ENCODE measurements around the gene DDX10. TPM values are rescaled to one million over a fixed set of nuclear protein-coding genes. Genes with fewer than 3 reads are reported as not detected.
A peak's percentile ranks its signal among the peaks of the same experiment; 100 is the strongest.

Gene DDX10
- total RNA-seq, 1 experiment from 2014 or later, result 78.3 TPM

DNA sequence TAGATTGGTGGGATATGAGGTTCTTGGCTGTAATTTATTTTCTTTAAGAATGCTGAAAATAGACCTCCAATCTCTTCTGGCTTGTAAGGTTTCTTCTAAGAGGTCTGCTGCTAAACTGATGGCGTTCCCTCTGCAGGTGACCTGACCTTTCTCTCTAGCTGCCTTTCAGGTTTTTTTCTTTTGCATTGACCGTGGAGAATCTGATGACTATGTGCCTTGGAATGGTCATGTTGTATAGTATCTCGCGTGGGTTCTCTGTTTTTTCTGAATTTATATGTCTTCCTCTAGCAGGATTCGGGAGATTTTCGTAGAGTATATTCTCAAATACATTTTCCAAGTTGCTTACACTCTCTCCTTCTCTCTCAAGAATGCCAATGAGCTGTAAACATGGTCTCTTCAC, 122.2 kb downstream of the DDX10 start:
- no peaks in the 10 kb centered on the region for H3K36me3 ChIP-seq (ENCODE audit: control insufficient read depth, insufficient read depth, low read length)
- no peak for DNase-seq
- ChIA-PET CTCF (interaction anchor here (2.0 kb wide), 1 partner anchor 84 kb away, joined by 15 read pairs; no protein-coding TSS in a partner anchor), POLR2A (no interaction called here)
- H3K4me3 ChIP-seq (ENCODE audit: low read depth, low read length), result no peak overlapping the region
- H3K4me3 Mint-ChIP-seq (ENCODE audit: unreplicated experiment), result no peak overlapping the region
- no peaks in the 10 kb centered on the region for H3K36me3 Mint-ChIP-seq (ENCODE audit: insufficient read depth, unreplicated experiment)
- H3K4me1 Mint-ChIP-seq (ENCODE audit: low read depth, unreplicated experiment), result peaks cover 12% of the 10 kb centered on the region
- H3K4me1 ChIP-seq, result peaks cover 10% of the 10 kb centered on the region
- no peaks in the 10 kb centered on the region for H3K9me3 ChIP-seq
- intact Hi-C loops (cut with micrococcal nuclease; ENCODE audit: unreplicated experiment), result loop anchor here (5.0 kb wide), 1 partner anchor 90 kb away; no protein-coding TSS in a partner anchor
- H3K27me3 Mint-ChIP-seq (ENCODE audit: insufficient read depth, unreplicated experiment), result no peaks in the 10 kb centered on the region
- no peaks in the 10 kb centered on the region for H3K27me3 ChIP-seq (replicated peaks; ENCODE audit: control insufficient read depth, insufficient read depth, low read length)
- H3K27ac Mint-ChIP-seq (ENCODE audit: unreplicated experiment), result no peak overlapping the region
- BruUV-seq (replicated peaks), result no TSS peak
- no peaks in the 10 kb centered on the region for H3K9me3 Mint-ChIP-seq (ENCODE audit: unreplicated experiment)
- TF ChIP-seq, protein P1, sequence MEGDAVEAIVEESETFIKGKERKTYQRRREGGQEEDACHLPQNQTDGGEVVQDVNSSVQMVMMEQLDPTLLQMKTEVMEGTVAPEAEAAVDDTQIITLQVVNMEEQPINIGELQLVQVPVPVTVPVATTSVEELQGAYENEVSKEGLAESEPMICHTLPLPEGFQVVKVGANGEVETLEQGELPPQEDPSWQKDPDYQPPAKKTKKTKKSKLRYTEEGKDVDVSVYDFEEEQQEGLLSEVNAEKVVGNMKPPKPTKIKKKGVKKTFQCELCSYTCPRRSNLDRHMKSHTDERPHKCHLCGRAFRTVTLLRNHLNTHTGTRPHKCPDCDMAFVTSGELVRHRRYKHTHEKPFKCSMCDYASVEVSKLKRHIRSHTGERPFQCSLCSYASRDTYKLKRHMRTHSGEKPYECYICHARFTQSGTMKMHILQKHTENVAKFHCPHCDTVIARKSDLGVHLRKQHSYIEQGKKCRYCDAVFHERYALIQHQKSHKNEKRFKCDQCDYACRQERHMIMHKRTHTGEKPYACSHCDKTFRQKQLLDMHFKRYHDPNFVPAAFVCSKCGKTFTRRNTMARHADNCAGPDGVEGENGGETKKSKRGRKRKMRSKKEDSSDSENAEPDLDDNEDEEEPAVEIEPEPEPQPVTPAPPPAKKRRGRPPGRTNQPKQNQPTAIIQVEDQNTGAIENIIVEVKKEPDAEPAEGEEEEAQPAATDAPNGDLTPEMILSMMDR (IDR thresholded peaks at IDR 0.05; ENCODE audit: insufficient read depth in 1 of 2, low read depth in 1 of 2, low read length in 1 of 2, severe bottlenecking in 1 of 2, unreplicated experiment in 1 of 2), result no peak

DNA sequence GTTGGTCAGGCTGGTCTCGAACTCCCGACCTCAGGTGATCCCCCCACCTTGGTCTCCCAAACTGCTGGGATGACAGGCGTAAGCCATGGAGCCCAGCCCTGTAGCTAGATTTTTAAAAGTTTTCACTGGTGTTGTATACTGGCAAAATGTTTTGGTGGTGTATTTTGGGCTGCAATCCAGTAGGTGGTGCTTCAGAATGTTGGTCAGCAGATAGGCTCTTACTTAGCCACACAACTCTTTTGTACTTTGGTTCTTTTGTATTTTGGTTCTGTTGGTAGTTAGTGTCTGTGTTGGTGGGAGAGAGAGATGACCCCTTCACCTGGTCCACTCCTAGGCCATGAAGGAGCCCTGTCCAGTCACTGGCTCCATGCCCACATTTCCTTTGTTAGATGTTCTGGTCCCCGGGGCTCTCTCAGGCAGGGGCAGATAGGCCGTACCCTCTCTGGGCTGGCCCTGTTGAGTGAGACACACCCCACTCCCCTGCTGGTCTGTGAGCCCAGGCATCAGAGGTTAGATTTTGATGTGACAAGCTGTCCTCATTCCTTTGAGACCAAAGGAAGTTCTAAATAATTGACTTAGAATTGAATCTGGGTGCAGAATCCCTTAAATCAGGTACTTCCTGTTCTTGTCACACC, 123.8 kb downstream of the DDX10 start:
- no peaks in the 10 kb centered on the region for H3K36me3 ChIP-seq (ENCODE audit: control insufficient read depth, insufficient read depth, low read length)
- Mint-ChIP-seq H3K27me3 (ENCODE audit: insufficient read depth, unreplicated experiment) (no peaks in the 10 kb centered on the region), H3K27ac (ENCODE audit: unreplicated experiment) (no peak overlapping the region), H3K4me1 (ENCODE audit: low read depth, unreplicated experiment) (peaks cover 12% of the 10 kb centered on the region), H3K9me3 (ENCODE audit: unreplicated experiment) (no peaks in the 10 kb centered on the region), H3K4me3 (ENCODE audit: unreplicated experiment) (no peak overlapping the region), H3K36me3 (ENCODE audit: insufficient read depth, unreplicated experiment) (no peaks in the 10 kb centered on the region)
- H3K9me3 ChIP-seq, result no peaks in the 10 kb centered on the region
- no TSS peak for BruUV-seq (replicated peaks)
- TF ChIP-seq, protein P1 (IDR thresholded peaks at IDR 0.05; ENCODE audit: insufficient read depth in 1 of 2, low read depth in 1 of 2, low read length in 1 of 2, severe bottlenecking in 1 of 2, unreplicated experiment in 1 of 2), result peak; percentile 54 to 56
- intact Hi-C loops (cut with micrococcal nuclease; ENCODE audit: unreplicated experiment), result loop anchor here (1.0 to 5.0 kb wide), 2 partner anchors 83 to 91 kb away; no protein-coding TSS in a partner anchor
- H3K4me1 ChIP-seq, result peaks cover 10% of the 10 kb centered on the region
- H3K27me3 ChIP-seq (replicated peaks; ENCODE audit: control insufficient read depth, insufficient read depth, low read length), result no peaks in the 10 kb centered on the region
- no peak overlapping the region for H3K4me3 ChIP-seq (ENCODE audit: low read depth, low read length)
- ChIA-PET POLR2A (no interaction called here), CTCF (interaction anchor here (2.0 kb wide), 1 partner anchor 82 kb away, joined by 15 read pairs; no protein-coding TSS in a partner anchor)
- peak in 1 of 2 experiments; percentile 42 for DNase-seq

DNA sequence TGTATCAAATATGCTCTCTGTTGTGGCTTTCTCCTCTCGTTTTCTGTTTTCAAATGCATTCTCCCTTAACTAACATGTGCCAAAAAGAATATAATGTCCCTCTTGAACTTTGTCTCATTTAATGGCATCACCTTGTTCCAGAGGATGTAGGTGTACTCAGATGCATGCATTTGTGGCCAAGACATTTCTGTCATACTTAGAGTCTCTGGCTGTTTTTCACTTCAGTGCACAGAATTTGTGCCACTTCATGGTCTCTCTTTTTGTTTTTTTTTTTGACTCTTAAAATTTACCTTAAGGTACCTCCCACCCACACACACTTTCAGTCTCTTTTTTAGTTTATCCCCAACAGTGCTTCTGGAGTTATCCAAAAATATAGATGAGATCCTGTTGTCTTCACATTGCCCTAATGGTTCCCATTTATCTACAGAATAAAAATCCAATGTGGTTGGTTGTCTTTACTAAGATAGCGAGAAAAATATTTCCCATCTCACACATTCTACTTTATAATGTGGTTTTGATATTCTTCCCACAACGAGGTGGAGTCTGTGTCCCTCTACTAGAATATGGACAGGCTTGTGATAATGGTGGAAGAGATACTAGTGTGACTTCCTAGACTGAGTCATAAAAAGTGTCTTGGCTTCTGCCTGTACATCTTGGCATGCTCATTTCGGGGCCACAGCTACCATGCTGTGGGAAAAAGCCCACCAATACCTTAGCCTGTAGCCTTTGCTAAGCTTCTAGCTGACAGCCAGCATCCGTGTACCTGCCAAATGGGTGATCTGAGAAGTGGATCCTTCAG, 125.8 kb downstream of the DDX10 start:
- Mint-ChIP-seq H3K27me3 (ENCODE audit: insufficient read depth, unreplicated experiment) (no peaks in the 10 kb centered on the region), H3K4me1 (ENCODE audit: low read depth, unreplicated experiment) (peaks cover 11% of the 10 kb centered on the region), H3K36me3 (ENCODE audit: insufficient read depth, unreplicated experiment) (no peaks in the 10 kb centered on the region), H3K4me3 (ENCODE audit: unreplicated experiment) (no peak overlapping the region), H3K27ac (ENCODE audit: unreplicated experiment) (no peak overlapping the region), H3K9me3 (ENCODE audit: unreplicated experiment) (peaks cover 1% of the 10 kb centered on the region)
- Histone ChIP-seq H3K4me3 (ENCODE audit: low read depth, low read length) (no peak overlapping the region), H3K27me3 (replicated peaks; ENCODE audit: control insufficient read depth, insufficient read depth, low read length) (no peaks in the 10 kb centered on the region), H3K4me1 (peaks cover 10% of the 10 kb centered on the region), H3K36me3 (ENCODE audit: control insufficient read depth, insufficient read depth, low read length) (no peaks in the 10 kb centered on the region), H3K9me3 (no peaks in the 10 kb centered on the region)
- POLR2A ChIA-PET, result no interaction called here
- no peak for DNase-seq
- BruUV-seq (replicated peaks), result no TSS peak
- intact Hi-C loops (cut with micrococcal nuclease; ENCODE audit: unreplicated experiment), result loop anchor here (2.0 kb wide), 1 partner anchor 40 kb away; no protein-coding TSS in a partner anchor
- TF ChIP-seq, protein P1 (IDR thresholded peaks at IDR 0.05; ENCODE audit: insufficient read depth in 1 of 2, low read depth in 1 of 2, low read length in 1 of 2, severe bottlenecking in 1 of 2, unreplicated experiment in 1 of 2), result no peak
- CTCF ChIA-PET, result no interaction called here

Data from Caco-2 (cell line).